GM12878 (cell line): ENCODE results near the gene EWSR1. TPM values are rescaled to one million over a fixed set of nuclear protein-coding genes. Genes with fewer than 3 reads are reported as not detected.

Experiments
- ATAC-seq: fragments of 200-7000 bp; cut with Tn5 transposase; 3 replicates; pipeline ENCODE4 v1.9.1; 2020; ENCODE audit warnings: mild to moderate bottlenecking, moderate library complexity
- BruUV-seq: library from RNA; stranded (reverse); fragments of 400-500 nt; replicated peaks from 2 replicates; lab custom pipeline; 2021; lab: Mats Ljungman, UMichigan
- CTCF ChIA-PET: fragments of 300-600 bp; sonication (Branson Sonifier 250); formaldehyde crosslinking; extraction: SDS; loops from one replicate; lab custom pipeline; 2021; ENCODE audit warnings: inconsistent platforms; lab: Yijun Ruan, JAX
- POLR2A ChIA-PET: fragments of 350-600 bp; formaldehyde crosslinking; extraction: SDS; loops from one replicate; lab custom pipeline; 2021; ENCODE audit warnings: inconsistent platforms; lab: Charles Lee
- RAD21 ChIA-PET: fragments of 300-600 bp; sonication (Branson Sonifier 250); formaldehyde crosslinking; loops from one replicate; lab custom pipeline; 2023; ENCODE audit warnings: antibody characterized with exemption; ENCODE audit not compliant: unreplicated experiment; lab: Charles Lee
- SMC1A ChIA-PET: fragments of 300-600 bp; sonication (Branson Sonifier 250); formaldehyde crosslinking; loops from one replicate; lab custom pipeline; 2023; ENCODE audit not compliant: unreplicated experiment, uncharacterized antibody; lab: Charles Lee
- DNase-seq: peaks from one replicate; pipeline ENCODE4 v3.0.0-alpha.2; 2011; ENCODE audit warnings: low read depth, low spot score
- FAIRE-seq: peaks from 3 replicates; lab custom pipeline; 2011; peaks lifted over from hg19 to GRCh38; lab: Jason Lieb, UNC
- H2AFZ ChIP-seq: 2 replicates; pipeline ENCODE4 v1.6.0; 2011; ENCODE audit warnings: low read depth, low read length, control low read depth; ENCODE audit not compliant: control insufficient read depth
- H3K27ac ChIP-seq: 2 replicates; pipeline ENCODE4 v1.5.1; 2011; ENCODE audit warnings: control low read depth; ENCODE audit not compliant: control insufficient read depth, insufficient read depth
- H3K27me3 ChIP-seq, 2 experiments: replicated peaks in 1 of 2; 2 replicates each; pipeline versions ENCODE4 v1.6.0 to v1.6.1; 2011; ENCODE audit warnings: low read length in 1 of 2; ENCODE audit not compliant: control insufficient read depth in 2 of 2, insufficient read depth in 2 of 2
- H3K36me3 ChIP-seq, 2 experiments: 2 replicates each; pipeline ENCODE4 v1.5.1; 2011; ENCODE audit warnings: low read length in 1 of 2; ENCODE audit not compliant: control insufficient read depth in 2 of 2, insufficient read depth in 2 of 2
- H3K4me1 ChIP-seq: 2 replicates; pipeline ENCODE4 v1.6.1; 2011; ENCODE audit warnings: mild to moderate bottlenecking, low read length, moderate library complexity, mixed read lengths; ENCODE audit not compliant: control insufficient read depth, insufficient read depth
- H3K4me2 ChIP-seq: 2 replicates; pipeline ENCODE4 v1.6.0; 2011; ENCODE audit warnings: control low read depth; ENCODE audit not compliant: control insufficient read depth, insufficient read depth
- H3K4me3 ChIP-seq: fragments of 200-600 bp; sonication (generic); 2 replicates; pipeline ENCODE4 v1.5.1; 2016
- H3K79me2 ChIP-seq: 2 replicates; pipeline ENCODE4 v1.6.0; 2011; ENCODE audit warnings: low read length; ENCODE audit not compliant: control insufficient read depth, insufficient read depth
- H3K9ac ChIP-seq: 2 replicates; pipeline ENCODE4 v1.8.0; 2011; ENCODE audit warnings: low read length, control low read depth, mixed read lengths; ENCODE audit not compliant: control insufficient read depth, insufficient read depth
- H3K9me3 ChIP-seq: replicated peaks from 3 replicates; pipeline ENCODE4 v1.5.1; 2011; ENCODE audit warnings: mild to moderate bottlenecking, low read length; ENCODE audit not compliant: control insufficient read depth, insufficient read depth
- H4K20me1 ChIP-seq: 2 replicates; pipeline ENCODE4 v1.6.0; 2011; ENCODE audit not compliant: control insufficient read depth, insufficient read depth
- KDM1A ChIP-seq: fragments of 200-600 bp; sonication (generic); IDR thresholded peaks from 2 replicates; pipeline ENCODE4 v1.6.1; 2016; ENCODE audit warnings: borderline replicate concordance
- POLR2A ChIP-seq: IDR thresholded peaks from 2 replicates; pipeline ENCODE4 v1.6.1; 2011; ENCODE audit warnings: low read depth, mild to moderate bottlenecking, low read length
- POLR2AphosphoS5 ChIP-seq: IDR thresholded peaks from 2 replicates; pipeline ENCODE4 v1.6.1; 2011; ENCODE audit warnings: mild to moderate bottlenecking, low read length, inconsistent platforms
- SP1 ChIP-seq: IDR thresholded peaks from one replicate; pipeline ENCODE4 v1.6.1; 2011; ENCODE audit warnings: low read depth, low read length
- ZNF622 ChIP-seq: fragments of 450-650 bp; IDR thresholded peaks from 2 replicates; pipeline ENCODE4 v1.6.1; 2017; ENCODE audit warnings: mild to moderate bottlenecking, inconsistent platforms
- WGBS: methylation state at CpG from one replicate; pipeline ENCODE4 v1.1.6; 2016; ENCODE audit warnings: low lambda C conversion rate; ENCODE audit not compliant: insufficient replicate concordance, insufficient coverage; ENCODE audit errors: missing lambda C conversion rate; 5-methylcytosine and 5-hydroxymethylcytosine counted together
- in situ Hi-C: fragments of 300-500 bp; cut with MboI; formaldehyde crosslinking; loops from 9 replicates; pipeline ENCODE4 v1.14.3; 2018; ENCODE audit warnings: mixed read lengths
- intact Hi-C: fragments of 100-400 bp; cut with micrococcal nuclease; formaldehyde crosslinking; loops from one replicate; pipeline ENCODE4 v1.14.2; 2022; ENCODE audit not compliant: unreplicated experiment
- polyA plus RNA-seq, 11 experiments: library from polyadenylated mRNA; depleted of rRNA in 4 of 11; unstranded in 6 of 11; stranded (reverse) in 5 of 11; fragments of >200 nt; fragmentation: Nextera tagmentation in 4 of 11; fragmentation: Illumina TruSeq in 1 of 11; extraction: Ambion mirVana in 4 of 11; extraction: Trizol in 1 of 11; gene quantifications; 1 replicate in 1 of 11; 2 replicates in 10 of 11; pipeline versions ENCODE4 v1.2.1 to v1.2.3, GENCODE V29; 2011 to 2016; ENCODE audit warnings: inconsistent platforms in 2 of 11, missing spikeins in 2 of 11, low read depth in 1 of 11
- total RNA-seq, 4 experiments: library from RNA; depleted of rRNA in 3 of 4; stranded (reverse); fragments of >200 nt in 3 of 4; fragmentation: Illumina TruSeq in 1 of 4; extraction: Trizol in 1 of 4; gene quantifications; 2 replicates each; pipeline versions ENCODE4 v1.2.1 to v1.2.3, GENCODE V29; 2013 to 2021
- TF ChIP-seq, protein P1 (sequence below): fragments of 450-650 bp; IDR thresholded peaks from 2 replicates; pipeline ENCODE4 v1.6.1; 2017; ENCODE audit warnings: mild to moderate bottlenecking, low read depth, inconsistent platforms; ENCODE audit not compliant: poor library complexity, severe bottlenecking

Gene EWSR1
- total and polyA plus RNA-seq, 10 of the 15 experiments (the other 5 are each of a cell fraction or from before 2014, with no cell fraction given): 130 to 480 (median 356) TPM

DNA sequence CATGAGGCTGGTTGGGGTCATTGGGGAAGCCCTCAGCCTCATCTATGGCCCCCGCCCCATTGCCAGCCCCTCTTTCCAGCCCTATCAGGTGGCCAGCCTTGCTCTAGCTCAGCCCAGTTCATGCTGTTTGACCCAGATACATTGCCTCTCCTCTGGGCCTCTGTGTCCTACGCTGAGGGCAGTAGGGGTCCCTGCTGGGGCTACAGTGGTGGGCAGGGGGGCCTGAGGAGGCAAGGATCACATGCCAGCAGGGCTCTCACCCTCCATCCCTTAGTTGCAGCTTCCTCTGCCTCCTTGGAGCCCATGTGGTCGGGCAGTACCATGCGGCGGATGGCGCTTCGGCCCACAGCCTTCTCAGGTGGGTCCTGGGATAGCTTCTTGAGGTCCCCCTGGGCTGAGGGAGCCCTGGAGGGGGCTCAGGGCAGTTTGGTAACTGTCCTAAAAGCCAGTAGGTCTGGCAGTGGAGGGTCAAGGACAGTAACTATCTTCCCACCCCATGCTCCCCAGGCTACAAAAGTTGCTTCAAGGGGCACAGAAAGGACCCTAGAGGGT is 43.1 kb upstream of the EWSR1 start:
- no peaks in the 10 kb centered on the region; a peak in 1 of 4 replicates for H3K36me3 ChIP-seq
- 56% methylated on average over 7 of the region's 7 CpGs for WGBS
- H3K4me2 ChIP-seq: no peak overlapping the region
- TF ChIP-seq ZNF622 (no peak), KDM1A (no peak)
- H2AFZ ChIP-seq: no peak overlapping the region
- intact Hi-C loops (no loop called here), in situ Hi-C loops (no loop called here)
- H3K9me3 ChIP-seq: no peaks in the 10 kb centered on the region
- ChIA-PET POLR2A (interaction anchor here (0.8 to 0.9 kb wide), 2 partner anchors 9 to 11 kb away, joined by 3 to 5 read pairs; no protein-coding TSS in a partner anchor), RAD21 (interaction anchor here (0.6 kb wide), 2 partner anchors 9 to 129 kb away, joined by 3 to 4 read pairs; no protein-coding TSS in a partner anchor), CTCF (interaction anchor here (0.6 kb wide), 1 partner anchor 22 kb away, joined by 4 read pairs; no protein-coding TSS in a partner anchor), SMC1A (interaction anchor here (1.2 kb wide), 1 partner anchor 70 kb away, joined by 3 read pairs; no protein-coding TSS in a partner anchor)
- no peaks in the 10 kb centered on the region for H4K20me1 ChIP-seq
- no peaks in the 10 kb centered on the region for H3K4me1 ChIP-seq
- H3K79me2 ChIP-seq: no peaks in the 10 kb centered on the region
- H3K27ac ChIP-seq: no peak overlapping the region
- H3K27me3 ChIP-seq: no peaks in the 10 kb centered on the region
- no TSS peak for BruUV-seq
- ATAC-seq: no peak
- FAIRE-seq: no peak
- no peak overlapping the region for H3K4me3 ChIP-seq
- DNase-seq: no peak
- no peak overlapping the region for H3K9ac ChIP-seq

DNA sequence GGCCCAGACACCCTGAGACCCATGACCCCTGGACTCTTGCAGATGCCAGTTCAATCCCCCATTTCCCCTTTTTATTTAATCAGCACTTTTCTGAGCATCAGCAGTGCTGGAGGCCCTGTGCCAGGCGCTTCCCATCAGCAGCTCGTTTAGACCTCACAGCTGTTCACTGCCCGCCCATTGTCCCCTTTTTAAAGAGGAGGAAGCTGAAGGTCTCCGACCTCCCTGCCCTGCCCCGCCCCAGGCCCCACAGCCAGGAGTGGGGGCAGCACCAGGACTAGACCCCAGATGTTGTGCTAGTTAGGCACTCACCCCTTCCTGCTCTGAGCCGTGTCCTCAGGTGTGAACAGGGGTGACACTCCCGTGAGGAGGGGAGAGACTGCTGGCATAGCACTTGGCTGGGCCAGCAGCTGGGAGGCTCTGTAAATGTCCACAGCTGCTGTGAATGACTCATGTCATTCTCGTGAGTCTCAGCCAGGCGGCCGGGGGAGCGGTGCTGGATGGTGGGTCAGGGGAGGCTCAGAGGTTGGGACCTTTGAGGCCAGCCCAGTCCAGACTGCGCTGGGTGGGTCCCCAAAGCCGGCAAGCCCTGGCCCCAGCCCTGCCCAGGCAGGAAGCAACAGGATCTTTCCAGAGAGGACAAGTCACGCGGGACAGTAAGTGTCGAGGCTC is 42.5 kb upstream of the EWSR1 start:
- SMC1A ChIA-PET: interaction anchor here (1.2 kb wide), 1 partner anchor 71 kb away, joined by 3 read pairs; no protein-coding TSS in a partner anchor
- Histone ChIP-seq H2AFZ (no peak overlapping the region), H3K4me2 (no peak overlapping the region), H3K27ac (no peak overlapping the region), H3K9ac (no peak overlapping the region), H3K9me3 (no peaks in the 10 kb centered on the region), H3K4me1 (no peaks in the 10 kb centered on the region), H3K79me2 (no peaks in the 10 kb centered on the region), H3K36me3 (no peaks in the 10 kb centered on the region; a peak in 1 of 4 replicates), H3K27me3 (no peaks in the 10 kb centered on the region), H3K4me3 (no peak overlapping the region), H4K20me1 (no peaks in the 10 kb centered on the region)
- POLR2A ChIA-PET: interaction anchor here (0.8 to 0.9 kb wide), 2 partner anchors 10 kb away, joined by 3 to 5 read pairs; no protein-coding TSS in a partner anchor
- FAIRE-seq (no peak), DNase-seq (no peak), ATAC-seq (peak; percentile 14)
- peak; percentile 12; the same call in 1 of the 2 replicates for TF ChIP-seq POLR2A
- no peak for TF ChIP-seq SP1
- TF ChIP-seq, protein P1, sequence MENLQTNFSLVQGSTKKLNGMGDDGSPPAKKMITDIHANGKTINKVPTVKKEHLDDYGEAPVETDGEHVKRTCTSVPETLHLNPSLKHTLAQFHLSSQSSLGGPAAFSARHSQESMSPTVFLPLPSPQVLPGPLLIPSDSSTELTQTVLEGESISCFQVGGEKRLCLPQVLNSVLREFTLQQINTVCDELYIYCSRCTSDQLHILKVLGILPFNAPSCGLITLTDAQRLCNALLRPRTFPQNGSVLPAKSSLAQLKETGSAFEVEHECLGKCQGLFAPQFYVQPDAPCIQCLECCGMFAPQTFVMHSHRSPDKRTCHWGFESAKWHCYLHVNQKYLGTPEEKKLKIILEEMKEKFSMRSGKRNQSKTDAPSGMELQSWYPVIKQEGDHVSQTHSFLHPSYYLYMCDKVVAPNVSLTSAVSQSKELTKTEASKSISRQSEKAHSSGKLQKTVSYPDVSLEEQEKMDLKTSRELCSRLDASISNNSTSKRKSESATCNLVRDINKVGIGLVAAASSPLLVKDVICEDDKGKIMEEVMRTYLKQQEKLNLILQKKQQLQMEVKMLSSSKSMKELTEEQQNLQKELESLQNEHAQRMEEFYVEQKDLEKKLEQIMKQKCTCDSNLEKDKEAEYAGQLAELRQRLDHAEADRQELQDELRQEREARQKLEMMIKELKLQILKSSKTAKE: no peak
- no peak for TF ChIP-seq POLR2AphosphoS5
- intact Hi-C loops (no loop called here), in situ Hi-C loops (no loop called here)
- CTCF ChIA-PET: interaction anchor here (0.6 to 1.1 kb wide), 2 partner anchors 16 to 22 kb away, joined by 3 to 4 read pairs; no protein-coding TSS in a partner anchor
- BruUV-seq: no TSS peak
- RAD21 ChIA-PET: interaction anchor here (0.6 kb wide), 2 partner anchors 8 to 130 kb away, joined by 3 to 4 read pairs; no protein-coding TSS in a partner anchor
- 43% methylated on average over 16 of the region's 16 CpGs for WGBS
